ENCODE results near the gene ANO6. TPM values are rescaled to one million over a fixed set of nuclear protein-coding genes. Genes with fewer than 3 reads are reported as not detected.
"Not testable (repeated sequence)": the region's sequence is repeated elsewhere in the genome, so short reads cannot be mapped to it uniquely, and the experiment has no call there.

ANO6 gene
- total and polyA plus RNA-seq, 10 donors, result 2.3 to 38.5 (median 31.7) TPM

DNA sequence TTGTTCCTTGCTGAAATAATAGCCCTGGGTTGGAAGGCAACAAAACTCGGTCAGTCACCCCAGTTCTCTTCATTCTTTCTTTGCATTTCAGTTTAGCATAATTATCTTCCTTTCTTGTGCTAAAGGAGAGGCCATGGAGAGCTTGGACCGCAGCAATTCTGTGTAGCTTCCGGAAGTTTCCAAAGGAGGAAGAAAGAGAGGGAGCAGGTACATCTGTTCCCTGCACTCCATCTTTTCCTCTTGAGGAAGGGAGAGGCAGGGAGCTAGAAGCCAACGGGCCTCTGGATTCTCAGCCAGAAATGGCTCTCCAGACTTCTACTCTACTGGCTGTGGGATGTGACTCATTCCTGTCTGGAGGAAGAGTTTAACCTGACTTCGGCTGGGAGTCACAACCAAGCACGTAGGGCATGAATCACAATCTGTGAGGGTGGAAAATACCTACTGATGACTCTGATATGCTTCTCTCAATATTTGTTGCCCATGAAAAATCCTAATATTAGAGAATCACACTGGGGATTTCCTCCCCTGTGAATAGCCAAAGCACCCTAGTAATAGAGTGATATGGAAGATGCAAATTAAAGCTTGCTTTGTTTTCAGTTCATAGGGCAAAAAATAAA, 17.0 kb downstream of the ANO6 start:
- DNase-seq, result no peak

DNA sequence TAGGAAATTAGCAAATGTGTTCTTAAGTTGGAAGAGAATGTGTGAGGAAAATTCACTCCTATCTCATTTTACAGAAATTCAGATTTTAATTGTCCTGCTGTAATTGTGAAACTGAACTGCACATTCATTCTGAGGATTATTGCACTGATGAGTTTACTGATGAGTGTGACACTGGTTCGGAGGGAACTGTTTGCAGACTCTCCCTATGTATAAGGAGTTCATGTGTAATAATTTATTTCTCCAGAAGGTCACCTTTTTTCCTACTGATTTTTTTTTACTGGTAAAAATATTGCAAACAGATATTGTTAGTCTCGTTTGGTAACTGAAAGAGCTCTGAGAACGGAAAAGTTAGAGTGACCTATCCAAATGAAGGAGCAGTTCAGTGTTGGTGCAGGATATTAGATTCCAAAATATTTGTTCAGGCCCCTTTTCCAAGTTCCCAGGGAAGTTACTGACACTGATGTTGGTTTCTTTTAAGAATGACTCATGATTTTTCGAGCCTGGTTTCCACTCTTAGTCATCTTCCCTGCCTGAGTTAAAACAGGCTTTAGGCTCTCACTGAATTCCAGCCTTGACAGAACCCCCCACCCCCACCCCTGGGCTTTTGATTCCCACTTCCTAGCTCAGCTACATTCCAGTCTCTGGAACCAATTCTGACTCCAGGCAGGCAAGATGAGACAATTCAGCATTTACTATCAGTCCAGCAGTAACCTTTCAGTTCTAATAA, 18.4 kb downstream of the ANO6 start:
- peaks cover 0 to 40% (median 24%) of the 10 kb centered on the region in 6 donors for H3K4me1 ChIP-seq

More for the DNA sequence above, 17.0 kb downstream of the ANO6 start:
- Histone ChIP-seq H3K27me3 (replicated peaks in 1 of 7) (no peaks in the 10 kb centered on the region), H3K4me3 (no peak overlapping the region), H3K36me3 (peaks cover 0 to 12% (median 0%) of the 10 kb centered on the region in 6 donors), H3K9me3 (no peaks in the 10 kb centered on the region), H3K27ac (peak overlapping the region in 2 of 8 donors; percentile 22 to 23), H3K4me1 (peaks cover 0 to 40% (median 24%) of the 10 kb centered on the region in 6 donors)
- TF ChIP-seq POLR2A (IDR thresholded peaks at IDR 0.05) (no peak), POLR2AphosphoS5 (IDR thresholded peaks at IDR 0.05) (no peak), CTCF (IDR thresholded peaks at IDR 0.05 in 8 of 11, conservative IDR thresholded peaks at IDR 0.05 in 3 of 11) (no peak)
- 71 to 81% (median 73%) methylated on average over 6 of the region's 6 CpGs for WGBS, 5 donors
- intact Hi-C loops (cut with DNase I; ENCODE audit: low total_unique reads), result no loop called here

GRCh38 chr12:45235087-45236025, 19.5 kb downstream of the ANO6 start:
- peaks cover 0 to 4% (median 0%) of the 10 kb centered on the region in 6 donors for H3K36me3 ChIP-seq
- TF ChIP-seq CTCF (IDR thresholded peaks at IDR 0.05 in 8 of 11, conservative IDR thresholded peaks at IDR 0.05 in 3 of 11) (no peak), POLR2AphosphoS5 (IDR thresholded peaks at IDR 0.05) (no peak), POLR2A (IDR thresholded peaks at IDR 0.05) (no peak)
- intact Hi-C loops (cut with DNase I; ENCODE audit: low total_unique reads), result no loop called here
- no peak overlapping the region for H3K4me3 ChIP-seq
- peaks cover 0 to 40% (median 24%) of the 10 kb centered on the region in 6 donors for H3K4me1 ChIP-seq
- H3K27me3 ChIP-seq (replicated peaks in 1 of 7), result no peaks in the 10 kb centered on the region
- DNase-seq, result no peak
- no peaks in the 10 kb centered on the region for H3K9me3 ChIP-seq
- peak overlapping the region in 7 of 8 donors; percentile 22 to 67 (median 57) for H3K27ac ChIP-seq
- WGBS, 5 donors, result 72 to 92% (median 82%) methylated on average over 4 of the region's 4 CpGs

More for the DNA sequence above, 18.4 kb downstream of the ANO6 start:
- intact Hi-C loops (cut with DNase I; ENCODE audit: low total_unique reads), result no loop called here
- peak overlapping the region in 7 of 8 donors; percentile 22 to 67 (median 57) for H3K27ac ChIP-seq
- WGBS, 5 donors, result 41 to 57% (median 45%) methylated on average over 4 of the region's 4 CpGs
- peaks cover 0 to 4% (median 0%) of the 10 kb centered on the region in 6 donors for H3K36me3 ChIP-seq
- TF ChIP-seq CTCF (IDR thresholded peaks at IDR 0.05 in 8 of 11, conservative IDR thresholded peaks at IDR 0.05 in 3 of 11) (no peak), POLR2AphosphoS5 (IDR thresholded peaks at IDR 0.05) (no peak), POLR2A (IDR thresholded peaks at IDR 0.05) (no peak)
- no peak overlapping the region for H3K4me3 ChIP-seq
- H3K27me3 ChIP-seq (replicated peaks in 1 of 7), result no peaks in the 10 kb centered on the region
- DNase-seq, result no peak
- no peaks in the 10 kb centered on the region for H3K9me3 ChIP-seq

GRCh38 chr12:45236383-45236782, 20.5 kb downstream of the ANO6 start:
- DNase-seq; intact Hi-C loops (cut with DNase I; ENCODE audit: low total_unique reads); H3K27ac ChIP-seq; H3K4me3 ChIP-seq; H3K27me3 ChIP-seq (replicated peaks in 1 of 7); H3K9me3 ChIP-seq; H3K36me3 ChIP-seq: not testable (repeated sequence)
- H3K4me1 ChIP-seq, result peaks cover 0 to 40% (median 24%) of the 10 kb centered on the region in 6 donors
- WGBS, 5 donors, result 46 to 100% (median 87%) methylated on average over 2 of the region's 2 CpGs
